Ovary (tissue), 3 donors: Measurements from ENCODE around the gene SLC24A5.

Source experiments
- POLR2A ChIP-seq: fragments of 450-650 bp; IDR thresholded peaks from one replicate; pipeline ENCODE4 v1.6.1; 2017; ENCODE audit warnings: antibody characterized with exemption, mild to moderate bottlenecking, moderate library complexity
- TF ChIP-seq, protein P1 (sequence below), 3 donors: fragments of 450-650 bp in 2 of 3; fragments of 200-600 bp in 1 of 3; IDR thresholded peaks; one replicate each; pipeline versions ENCODE4 v1.5.1 to v1.8.0; 2016 to 2022; ENCODE audit warnings: antibody characterized with exemption in 3 of 3, mild to moderate bottlenecking in 1 of 3
- donor health status: DM: no; HTN: no; CAD: no.

DNA sequence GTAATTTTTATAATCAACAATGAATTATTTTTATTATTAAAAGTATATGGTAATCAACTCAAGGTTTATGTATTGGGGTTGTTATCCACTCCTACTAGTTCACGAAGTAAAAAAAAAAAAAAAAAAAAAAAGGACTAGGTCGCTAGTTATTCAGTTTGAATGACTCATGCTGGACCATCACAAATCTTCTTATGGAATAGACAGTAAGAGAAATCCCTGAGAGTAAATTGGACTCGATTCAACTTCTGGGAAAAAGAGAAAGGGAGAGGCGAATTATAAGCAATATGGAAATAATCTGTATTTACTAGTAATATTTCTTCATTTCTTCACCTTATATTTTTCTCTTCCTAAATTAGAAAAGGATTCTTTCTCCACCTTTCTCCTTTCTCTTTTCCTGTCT lies 55.3 kb downstream of the SLC24A5 start:
- TF ChIP-seq, protein P1, sequence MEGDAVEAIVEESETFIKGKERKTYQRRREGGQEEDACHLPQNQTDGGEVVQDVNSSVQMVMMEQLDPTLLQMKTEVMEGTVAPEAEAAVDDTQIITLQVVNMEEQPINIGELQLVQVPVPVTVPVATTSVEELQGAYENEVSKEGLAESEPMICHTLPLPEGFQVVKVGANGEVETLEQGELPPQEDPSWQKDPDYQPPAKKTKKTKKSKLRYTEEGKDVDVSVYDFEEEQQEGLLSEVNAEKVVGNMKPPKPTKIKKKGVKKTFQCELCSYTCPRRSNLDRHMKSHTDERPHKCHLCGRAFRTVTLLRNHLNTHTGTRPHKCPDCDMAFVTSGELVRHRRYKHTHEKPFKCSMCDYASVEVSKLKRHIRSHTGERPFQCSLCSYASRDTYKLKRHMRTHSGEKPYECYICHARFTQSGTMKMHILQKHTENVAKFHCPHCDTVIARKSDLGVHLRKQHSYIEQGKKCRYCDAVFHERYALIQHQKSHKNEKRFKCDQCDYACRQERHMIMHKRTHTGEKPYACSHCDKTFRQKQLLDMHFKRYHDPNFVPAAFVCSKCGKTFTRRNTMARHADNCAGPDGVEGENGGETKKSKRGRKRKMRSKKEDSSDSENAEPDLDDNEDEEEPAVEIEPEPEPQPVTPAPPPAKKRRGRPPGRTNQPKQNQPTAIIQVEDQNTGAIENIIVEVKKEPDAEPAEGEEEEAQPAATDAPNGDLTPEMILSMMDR (IDR thresholded peaks at IDR 0.05) = no peak
- TF ChIP-seq POLR2A = no peak
